Suppressor macrophage (primary cell): ENCODE measurements around the gene CACNA1H.
"Not testable (repeated sequence)": the region's sequence is repeated elsewhere in the genome, so short reads cannot be mapped to it uniquely, and the experiment has no call there.

Experiments used
- DNase-seq, 4 experiments: peaks; one replicate each; pipeline ENCODE4 v3.0.0-alpha.2; 2020 to 2022

The CACNA1H gene

GRCh38 chr16:1175566-1176279 lies 22.8 kb downstream of the CACNA1H start:
- DNase-seq, result no peak

- DNase-seq, result no peak
Observed at GRCh38 chr16:1176280-1176897, 23.5 kb downstream of the CACNA1H start.

- no peak for DNase-seq
Observed at GRCh38 chr16:1177053-1177452, 24.1 kb downstream of the CACNA1H start.

- no peak for DNase-seq
Observed at GRCh38 chr16:1177750-1178149, 24.8 kb downstream of the CACNA1H start.

GRCh38 chr16:1178295-1178910 lies 25.5 kb downstream of the CACNA1H start:
- DNase-seq, result no peak

GRCh38 chr16:1180549-1181403 lies 27.9 kb downstream of the CACNA1H start:
- DNase-seq, result no peak

- no peak for DNase-seq
Observed at GRCh38 chr16:1181404-1182315, 28.8 kb downstream of the CACNA1H start.

GRCh38 chr16:1182316-1182671 lies 29.4 kb downstream of the CACNA1H start:
- DNase-seq, result no peak

GRCh38 chr16:1182950-1183907 lies 30.3 kb downstream of the CACNA1H start:
- peak in 3 of 4 experiments; percentile 9 to 10 (median 10) for DNase-seq

GRCh38 chr16:1184156-1184868 lies 31.4 kb downstream of the CACNA1H start:
- DNase-seq, result no peak

- no peak for DNase-seq
Observed at GRCh38 chr16:1184980-1185379, 32.1 kb downstream of the CACNA1H start.

- DNase-seq, result not testable (repeated sequence)
Observed at GRCh38 chr16:1185460-1186207, 32.7 kb downstream of the CACNA1H start.

- DNase-seq, result peak; percentile 47 to 71 (median 58)
Observed at GRCh38 chr16:1188432-1189189, 35.7 kb downstream of the CACNA1H start.

- DNase-seq, result no peak
Observed at GRCh38 chr16:1189455-1189854, 36.5 kb downstream of the CACNA1H start.

GRCh38 chr16:1190789-1191188 lies 37.9 kb downstream of the CACNA1H start:
- DNase-seq, result not testable (repeated sequence)

GRCh38 chr16:1192384-1193073 lies 39.6 kb downstream of the CACNA1H start:
- no peak for DNase-seq

GRCh38 chr16:1193143-1193824 lies 40.4 kb downstream of the CACNA1H start:
- DNase-seq, result no peak
